22Rv1 (cell line): Measurements from ENCODE around the gene RFX7.

Experiments used
- ZFX ChIP-seq: fragments of 450-650 bp; IDR thresholded peaks from 2 replicates; pipeline ENCODE4 v1.6.1; 2017; ENCODE audit warnings: antibody characterized with exemption, borderline replicate concordance
- TF ChIP-seq, protein P1 (sequence below): fragments of 450-650 bp; IDR thresholded peaks from 2 replicates; pipeline ENCODE4 v1.5.1; 2017; ENCODE audit warnings: mild to moderate bottlenecking

DNA sequence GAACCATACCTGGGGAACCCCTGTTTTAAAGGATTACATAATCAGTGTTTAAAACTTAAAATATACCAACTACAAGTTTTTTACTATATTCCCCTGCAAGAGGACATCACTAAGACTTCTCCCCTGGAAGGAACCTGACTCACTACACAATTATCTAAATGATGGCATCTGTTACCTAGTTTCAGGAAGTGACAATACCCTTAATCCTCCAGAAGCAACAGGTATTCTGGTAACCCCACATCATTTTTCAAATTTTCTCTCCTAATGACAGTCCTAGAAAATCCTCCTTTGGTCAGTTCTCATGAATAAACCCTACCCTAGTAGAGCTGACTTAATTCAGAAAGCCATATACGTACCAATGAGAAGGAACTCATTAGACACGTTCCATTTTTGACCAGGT lies 78.4 kb downstream of the RFX7 start:
- TF ChIP-seq, protein P1, sequence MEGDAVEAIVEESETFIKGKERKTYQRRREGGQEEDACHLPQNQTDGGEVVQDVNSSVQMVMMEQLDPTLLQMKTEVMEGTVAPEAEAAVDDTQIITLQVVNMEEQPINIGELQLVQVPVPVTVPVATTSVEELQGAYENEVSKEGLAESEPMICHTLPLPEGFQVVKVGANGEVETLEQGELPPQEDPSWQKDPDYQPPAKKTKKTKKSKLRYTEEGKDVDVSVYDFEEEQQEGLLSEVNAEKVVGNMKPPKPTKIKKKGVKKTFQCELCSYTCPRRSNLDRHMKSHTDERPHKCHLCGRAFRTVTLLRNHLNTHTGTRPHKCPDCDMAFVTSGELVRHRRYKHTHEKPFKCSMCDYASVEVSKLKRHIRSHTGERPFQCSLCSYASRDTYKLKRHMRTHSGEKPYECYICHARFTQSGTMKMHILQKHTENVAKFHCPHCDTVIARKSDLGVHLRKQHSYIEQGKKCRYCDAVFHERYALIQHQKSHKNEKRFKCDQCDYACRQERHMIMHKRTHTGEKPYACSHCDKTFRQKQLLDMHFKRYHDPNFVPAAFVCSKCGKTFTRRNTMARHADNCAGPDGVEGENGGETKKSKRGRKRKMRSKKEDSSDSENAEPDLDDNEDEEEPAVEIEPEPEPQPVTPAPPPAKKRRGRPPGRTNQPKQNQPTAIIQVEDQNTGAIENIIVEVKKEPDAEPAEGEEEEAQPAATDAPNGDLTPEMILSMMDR = no peak
- TF ChIP-seq ZFX = no peak
